Nucleus accumbens (tissue), 56 donors: ENCODE results near the gene RHPN2.
A peak's percentile ranks its signal among the peaks of the same experiment; 100 is the strongest.
"Not testable (repeated sequence)": the region's sequence is repeated elsewhere in the genome, so short reads cannot be mapped to it uniquely, and the experiment has no call there.

Experiments
- DNase-seq, 56 donors: peaks; one replicate each; lab custom pipeline; 2025; lab: John Stamatoyannopoulos, UW

RHPN2 gene

GRCh38 chr19:33035461-33035860 lies 29.2 kb downstream of the RHPN2 start:
- no peak for DNase-seq

DNA sequence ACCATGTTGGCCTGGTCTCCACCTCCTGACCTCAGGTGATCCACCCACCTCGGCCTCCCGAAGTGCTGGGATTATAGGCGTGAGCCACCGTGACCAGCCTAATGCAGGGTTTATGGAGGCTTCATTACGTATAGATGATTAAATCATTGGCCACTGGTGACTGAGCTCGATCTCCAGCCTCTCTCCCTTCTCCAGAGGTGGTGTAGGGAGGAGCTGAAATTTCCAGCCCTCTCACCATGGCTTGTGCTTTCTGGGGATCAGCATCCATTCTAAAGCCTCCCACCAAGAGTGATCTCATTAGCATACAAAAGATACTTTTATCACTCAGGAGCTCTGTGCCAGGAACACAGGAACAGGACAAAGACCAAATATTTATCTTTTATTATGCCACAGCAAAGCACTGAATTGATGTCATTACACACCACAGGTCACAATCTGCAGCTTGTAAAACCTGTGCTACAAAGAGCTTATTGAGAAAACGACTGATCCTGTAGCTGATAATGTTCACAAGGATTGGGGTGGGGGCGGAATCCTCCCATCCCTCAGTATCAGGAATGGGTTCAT lies 32.4 kb downstream of the RHPN2 start:
- DNase-seq = no peak

GRCh38 chr19:33029746-33030303 lies 34.9 kb downstream of the RHPN2 start:
- no peak for DNase-seq

DNA sequence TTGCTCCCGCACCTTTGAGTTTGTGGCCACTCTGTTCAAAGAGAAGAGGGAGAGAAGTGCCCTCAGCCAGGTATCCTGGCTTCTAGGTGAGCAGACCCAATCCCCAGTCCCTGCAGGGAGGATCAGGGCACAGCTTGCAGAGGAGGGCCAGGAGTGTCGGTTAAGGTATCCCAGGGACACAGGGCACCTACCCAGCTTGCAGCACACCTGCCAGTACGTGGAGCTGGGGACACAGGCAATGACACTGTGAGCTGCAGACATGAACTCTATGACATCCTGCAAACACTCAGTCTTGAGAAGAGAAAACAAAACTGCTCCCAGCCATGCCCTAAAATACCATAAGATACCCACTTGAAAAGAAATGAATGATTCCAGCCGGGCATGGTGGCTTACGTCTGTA lies 38.1 kb downstream of the RHPN2 start:
- not testable (repeated sequence) for DNase-seq

- DNase-seq = not testable (repeated sequence)
These were observed 39.0 kb downstream of the RHPN2 start for GRCh38 chr19:33025468-33026238.

- DNase-seq = no peak
These were observed 40.3 kb downstream of the RHPN2 start for GRCh38 chr19:33024398-33024797.

GRCh38 chr19:33022472-33023116 lies 42.1 kb downstream of the RHPN2 start:
- DNase-seq = no peak

GRCh38 chr19:33010891-33011290 lies 53.8 kb downstream of the RHPN2 start:
- not testable (repeated sequence) for DNase-seq

DNA sequence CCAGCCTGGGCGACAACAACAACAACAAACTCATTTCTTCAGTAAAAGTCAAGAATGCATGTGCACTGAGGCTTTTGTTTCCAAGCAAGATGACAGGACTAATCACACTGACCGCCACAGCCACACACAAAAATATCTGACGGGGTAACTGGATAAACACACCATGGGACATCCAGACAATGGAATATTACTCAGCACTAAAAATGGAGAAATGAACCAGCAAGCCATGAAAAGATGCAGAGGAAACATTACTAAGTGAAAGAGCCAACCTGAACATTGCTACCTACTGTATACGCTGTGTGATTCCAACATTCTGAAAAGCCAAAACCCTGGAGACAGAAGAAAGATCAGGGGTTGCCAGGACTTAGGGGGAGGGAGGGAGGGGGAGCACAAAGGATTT lies 56.0 kb downstream of the RHPN2 start:
- DNase-seq = no peak

DNA sequence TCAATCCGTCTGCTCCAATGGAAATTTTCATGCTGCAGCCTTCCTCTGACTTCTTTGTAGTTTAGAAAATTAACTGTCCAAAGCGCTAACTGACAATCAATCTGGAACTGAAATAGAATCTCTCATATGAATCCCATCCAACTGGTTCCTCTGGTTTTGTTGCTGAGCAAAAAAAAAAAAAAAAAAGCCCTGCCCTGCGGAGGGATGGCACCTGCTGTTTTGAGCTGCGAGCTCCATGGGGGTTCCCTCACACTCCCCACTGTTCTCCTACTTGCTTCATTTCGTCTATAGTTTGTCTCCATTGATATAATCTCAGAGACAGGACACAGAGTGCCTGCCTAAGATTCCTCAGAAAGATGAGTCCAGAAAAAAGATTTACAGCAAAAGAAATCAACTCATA lies 59.2 kb downstream of the RHPN2 start:
- no peak for DNase-seq

- DNase-seq = not testable (repeated sequence)
These were observed 61.2 kb downstream of the RHPN2 start for GRCh38 chr19:33003424-33004024.

- peak in 29 of 56 donors; percentile 1 to 43 (median 3) for DNase-seq
These were observed 62.4 kb downstream of the RHPN2 start for GRCh38 chr19:33002126-33002865.

- no peak for DNase-seq
These were observed 63.8 kb downstream of the RHPN2 start for GRCh38 chr19:33000910-33001309.

DNA sequence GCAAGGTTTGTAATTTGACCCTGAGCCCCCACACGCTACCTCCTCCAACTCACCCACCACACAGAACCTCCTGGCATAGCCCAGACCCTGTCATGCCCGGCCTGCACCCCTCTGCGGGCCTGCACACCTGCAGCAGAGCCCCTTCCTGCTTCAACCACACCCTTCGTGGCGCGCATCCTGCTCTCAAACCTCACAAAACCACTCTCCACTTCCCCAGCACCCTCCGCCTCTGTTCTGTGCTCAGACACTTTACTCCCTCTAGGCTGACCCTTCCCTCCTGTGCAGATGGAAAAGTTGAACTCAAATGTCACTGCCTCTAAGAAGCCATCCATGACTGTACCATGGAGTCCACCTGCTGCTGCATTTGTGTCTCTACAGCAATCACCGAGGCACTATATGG lies 64.2 kb downstream of the RHPN2 start:
- DNase-seq = no peak

DNA sequence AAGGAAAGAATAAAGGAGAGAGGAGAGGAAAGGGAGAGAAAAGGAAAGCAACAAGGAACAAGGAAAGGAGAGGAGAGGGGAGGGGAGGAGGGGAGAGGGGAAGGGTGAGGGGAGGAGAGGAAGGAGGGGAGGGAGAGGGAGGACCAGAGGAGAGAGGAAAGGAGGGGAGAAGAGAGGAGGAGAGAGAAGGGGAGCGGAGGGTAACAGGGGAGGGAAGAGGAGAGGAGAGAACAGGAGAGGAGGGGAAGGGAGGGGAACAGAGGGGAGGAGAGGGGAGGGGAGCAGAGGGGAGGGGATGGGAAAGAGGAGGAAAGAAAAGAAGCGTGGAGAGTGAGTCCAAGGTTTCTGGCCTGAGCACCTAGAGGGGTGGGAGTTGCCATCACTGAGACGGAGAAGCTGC lies 66.0 kb downstream of the RHPN2 start:
- no peak for DNase-seq

- DNase-seq = no peak
These were observed 66.9 kb downstream of the RHPN2 start for GRCh38 chr19:32997716-32998355.

GRCh38 chr19:32997061-32997464 lies 67.6 kb downstream of the RHPN2 start:
- not testable (repeated sequence) for DNase-seq

- DNase-seq = not testable (repeated sequence)
These were observed 68.7 kb downstream of the RHPN2 start for GRCh38 chr19:32995966-32996365.

DNA sequence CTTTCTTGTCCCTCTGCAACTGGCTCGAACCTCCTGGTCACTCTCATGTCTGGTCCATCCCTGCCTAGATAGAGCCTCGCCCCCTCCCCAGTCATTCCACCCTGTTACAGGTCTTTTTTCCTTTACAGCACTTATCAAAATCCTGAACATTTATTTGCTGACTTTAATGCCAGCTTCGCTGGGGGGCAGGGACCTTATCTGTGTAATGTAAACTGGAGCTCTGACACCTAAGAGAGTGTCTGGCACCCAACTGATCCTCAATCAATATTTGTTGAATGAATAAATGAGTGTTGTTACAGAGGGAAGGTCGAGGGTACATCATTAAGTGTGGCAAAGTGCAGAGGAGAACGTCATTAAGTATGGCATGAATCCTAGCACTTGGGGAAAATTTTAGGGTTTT lies 76.0 kb downstream of the RHPN2 start:
- no peak for DNase-seq

DNA sequence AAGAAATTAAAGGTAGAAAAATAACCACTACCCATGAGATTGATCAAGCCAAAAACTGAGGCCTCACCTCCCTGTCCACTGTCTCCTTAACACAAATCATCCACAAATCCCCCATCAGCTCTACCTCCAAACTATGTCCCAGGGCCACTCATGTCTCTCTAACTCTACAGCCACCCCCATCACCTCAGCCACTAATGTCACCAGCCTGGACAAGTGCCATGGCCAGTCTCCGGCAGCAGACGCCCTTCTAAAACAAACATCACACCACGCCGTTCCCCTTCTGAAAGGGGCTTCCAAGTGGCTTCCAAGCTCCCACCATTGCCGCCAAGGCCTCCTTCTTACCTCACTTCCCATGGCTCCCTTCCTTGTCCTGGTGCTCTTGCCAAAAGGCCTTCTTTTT lies 76.4 kb downstream of the RHPN2 start:
- not testable (repeated sequence) for DNase-seq
